Tibial nerve (tissue), 4 donors: ENCODE measurements around the gene VPS41. TPM values are rescaled to one million over a fixed set of nuclear protein-coding genes. Genes with fewer than 3 reads are reported as not detected.

Source experiments
- DNase-seq, 2 donors: peaks; one replicate each; pipeline ENCODE4 v3.0.0-alpha.2; 2019; ENCODE audit warnings: low spot score in 2 of 2
- H3K27ac ChIP-seq, 4 donors: fragments of 200-600 bp; sonication (generic) in 3 of 4; one replicate each; pipeline ENCODE4 v1.5.1; 2017 to 2019; ENCODE audit warnings: mild to moderate bottlenecking in 1 of 4
- H3K27me3 ChIP-seq, 2 donors: fragments of 200-600 bp; sonication (generic) in 1 of 2; one replicate each; pipeline versions ENCODE4 v1.5.1 to v1.6.0; 2017 to 2019
- H3K36me3 ChIP-seq, 3 donors: fragments of 200-600 bp; sonication (generic); one replicate each; pipeline ENCODE4 v1.5.1; 2018 to 2019
- H3K4me1 ChIP-seq, 4 donors: fragments of 200-600 bp; sonication (generic) in 3 of 4; one replicate each; pipeline ENCODE4 v1.5.1; 2017 to 2019
- H3K4me3 ChIP-seq, 4 donors: fragments of 200-600 bp; sonication (generic) in 3 of 4; one replicate each; pipeline ENCODE4 v1.5.1; 2017 to 2019; ENCODE audit warnings: mild to moderate bottlenecking in 1 of 4, moderate library complexity in 1 of 4
- H3K9me3 ChIP-seq, 4 donors: fragments of 200-600 bp; sonication (generic) in 3 of 4; one replicate each; pipeline ENCODE4 v1.5.1; 2017 to 2019
- CTCF ChIP-seq, 5 experiments: fragments of 200-600 bp in 3 of 5; fragments of 450-650 bp in 2 of 5; sonication (generic) in 3 of 5; IDR thresholded peaks; one replicate each; pipeline ENCODE4 v1.5.1; 2016 to 2019; ENCODE audit warnings: antibody characterized with exemption in 5 of 5, mild to moderate bottlenecking in 3 of 5, moderate library complexity in 2 of 5
- EP300 ChIP-seq, 2 donors: sonication (generic); formaldehyde crosslinking; IDR thresholded peaks; one replicate each; pipeline ENCODE4 v1.6.1; 2017; ENCODE audit warnings: antibody characterized with exemption in 2 of 2, mild to moderate bottlenecking in 1 of 2
- POLR2A ChIP-seq, 2 donors: fragments of 450-650 bp; IDR thresholded peaks; one replicate each; pipeline ENCODE4 v1.6.1; 2017; ENCODE audit warnings: antibody characterized with exemption in 2 of 2, mild to moderate bottlenecking in 2 of 2, moderate library complexity in 2 of 2
- WGBS, 2 donors: methylation state at CpG; one replicate each; pipeline ENCODE4 v1.1.5; 2018; 5-methylcytosine and 5-hydroxymethylcytosine counted together
- total RNA-seq, 4 donors: library from RNA; depleted of rRNA; stranded (reverse); fragments of >200 nt; gene quantifications; one replicate each; pipeline ENCODE4 v1.1.0, GENCODE V29; 2016

The VPS41 gene
- total RNA-seq, 4 donors from 2014 or later = 31.2 to 47.5 (median 47.2) TPM

GRCh38 chr7:38681882-38682281, 227.1 kb downstream of the VPS41 start:
- Histone ChIP-seq H3K27ac (no peak overlapping the region), H3K9me3 (peaks cover 0 to 14% (median 0%) of the 10 kb centered on the region in 4 donors), H3K36me3 (no peaks in the 10 kb centered on the region), H3K4me3 (no peak overlapping the region), H3K4me1 (no peaks in the 10 kb centered on the region), H3K27me3 (no peaks in the 10 kb centered on the region)
- TF ChIP-seq POLR2A (IDR thresholded peaks at IDR 0.05) (no peak), CTCF (IDR thresholded peaks at IDR 0.05) (no peak), EP300 (IDR thresholded peaks at IDR 0.05) (no peak)
- DNase-seq = no peak
- WGBS, 2 donors = 60 to 67% methylated on average over 1 of the region's 1 CpG

DNA sequence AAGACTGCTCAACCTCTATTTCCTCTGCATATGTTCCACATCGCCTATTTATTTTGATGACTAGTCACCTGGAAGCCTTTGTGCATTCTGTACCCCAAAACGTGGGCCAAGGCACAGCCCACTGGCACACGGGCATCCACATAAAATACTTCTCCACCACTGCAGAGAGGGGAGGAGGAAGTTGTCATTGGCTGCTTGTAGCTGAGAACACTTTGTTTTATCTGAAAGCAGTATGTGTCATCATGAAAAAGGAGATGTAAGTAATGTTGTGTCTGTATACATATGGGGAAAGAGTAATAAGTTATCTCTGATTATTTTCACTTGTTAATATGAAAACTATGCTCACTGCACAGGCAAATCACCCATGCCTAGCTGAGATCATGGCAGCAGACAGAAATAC, 229.6 kb downstream of the VPS41 start:
- DNase-seq = no peak
- WGBS, 2 donors = 73 to 84% methylated on average over 3 of the region's 3 CpGs
- TF ChIP-seq EP300 (IDR thresholded peaks at IDR 0.05) = no peak
- no peak for TF ChIP-seq POLR2A (IDR thresholded peaks at IDR 0.05)
- no peak for TF ChIP-seq CTCF (IDR thresholded peaks at IDR 0.05)

DNA sequence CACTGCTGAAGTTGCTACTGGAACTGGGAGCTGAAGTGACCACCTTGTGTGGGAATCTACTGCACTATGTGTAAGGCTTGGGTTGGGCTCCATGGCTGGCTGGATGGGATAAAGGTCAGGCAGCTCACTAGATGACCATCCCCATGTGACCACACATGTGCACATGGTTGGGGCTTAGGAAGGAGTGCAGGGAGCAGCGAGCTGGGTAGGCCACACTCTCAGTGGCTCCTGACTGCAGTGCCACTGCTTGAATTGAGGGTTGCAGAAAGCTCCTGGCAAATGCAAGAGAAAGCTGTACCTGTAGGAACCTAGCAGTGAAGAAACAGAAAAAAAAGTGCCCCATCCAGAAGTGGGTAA, 230.3 kb downstream of the VPS41 start:
- H3K27me3 ChIP-seq = no peaks in the 10 kb centered on the region
- TF ChIP-seq CTCF (IDR thresholded peaks at IDR 0.05) = no peak
- TF ChIP-seq POLR2A (IDR thresholded peaks at IDR 0.05) = no peak
- no peak for TF ChIP-seq EP300 (IDR thresholded peaks at IDR 0.05)
- peaks cover 0 to 4% (median 0%) of the 10 kb centered on the region in 4 donors for H3K9me3 ChIP-seq
- no peaks in the 10 kb centered on the region for H3K36me3 ChIP-seq
- 82 to 85% methylated on average over 1 of the region's 1 CpG for WGBS, 2 donors
- no peak overlapping the region for H3K4me3 ChIP-seq
- no peak overlapping the region for H3K27ac ChIP-seq
- no peaks in the 10 kb centered on the region for H3K4me1 ChIP-seq
- no peak for DNase-seq

More for the DNA sequence above, 229.6 kb downstream of the VPS41 start:
- no peaks in the 10 kb centered on the region for H3K4me1 ChIP-seq
- H3K4me3 ChIP-seq = no peak overlapping the region
- H3K27ac ChIP-seq = no peak overlapping the region
- H3K27me3 ChIP-seq = no peaks in the 10 kb centered on the region
- H3K36me3 ChIP-seq = no peaks in the 10 kb centered on the region
- H3K9me3 ChIP-seq = peaks cover 0 to 4% (median 0%) of the 10 kb centered on the region in 4 donors

DNA sequence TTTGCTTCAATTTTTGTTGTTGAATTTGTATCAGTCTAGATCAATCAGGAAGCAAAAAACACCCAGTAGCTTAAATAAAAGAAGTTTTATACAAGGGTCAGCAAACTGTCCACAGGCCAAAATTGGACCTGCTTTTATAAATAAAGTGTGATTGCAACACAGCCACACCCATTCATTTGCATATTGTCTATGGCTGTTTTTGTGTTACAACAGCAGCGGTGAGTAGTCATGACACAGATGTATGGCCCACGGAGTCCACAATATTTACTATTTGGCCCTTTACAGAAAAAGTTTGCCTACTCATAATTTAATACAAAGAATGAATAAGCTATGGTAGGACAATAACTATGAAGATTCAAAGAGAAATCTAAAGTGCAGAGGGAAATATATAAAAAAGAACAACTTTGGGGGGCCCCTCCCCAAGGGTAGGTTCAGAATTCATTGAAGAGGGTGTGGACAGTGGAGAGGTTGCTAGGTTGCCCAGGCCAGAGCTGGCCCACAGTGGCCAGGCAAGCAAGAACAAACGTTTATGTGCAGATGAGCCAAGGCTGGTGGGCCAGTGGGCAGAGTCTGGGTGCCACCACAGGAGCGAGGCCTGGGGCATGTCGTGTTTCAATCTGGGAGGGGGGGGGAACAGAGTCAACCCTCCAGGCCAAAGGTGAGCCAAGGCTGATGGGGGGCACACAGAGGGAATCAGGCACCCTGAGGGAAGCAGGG, 230.9 kb downstream of the VPS41 start:
- Histone ChIP-seq H3K9me3 (peaks cover 0 to 4% (median 0%) of the 10 kb centered on the region in 4 donors), H3K4me3 (no peak overlapping the region), H3K27ac (no peak overlapping the region), H3K36me3 (no peaks in the 10 kb centered on the region), H3K27me3 (no peaks in the 10 kb centered on the region), H3K4me1 (no peaks in the 10 kb centered on the region)
- DNase-seq = no peak
- WGBS, 2 donors = 79 to 84% methylated on average over 5 of the region's 5 CpGs
- TF ChIP-seq POLR2A (IDR thresholded peaks at IDR 0.05) (no peak), EP300 (IDR thresholded peaks at IDR 0.05) (no peak)

GRCh38 chr7:38675494-38676106, 233.4 kb downstream of the VPS41 start:
- 51 to 56% methylated on average over 8 of the region's 8 CpGs for WGBS, 2 donors
- Histone ChIP-seq H3K4me1 (no peaks in the 10 kb centered on the region), H3K27ac (no peak overlapping the region), H3K27me3 (no peaks in the 10 kb centered on the region), H3K9me3 (peaks cover 0 to 4% (median 0%) of the 10 kb centered on the region in 4 donors), H3K36me3 (no peaks in the 10 kb centered on the region), H3K4me3 (no peak overlapping the region)
- no peak for TF ChIP-seq CTCF (IDR thresholded peaks at IDR 0.05)
- no peak for TF ChIP-seq POLR2A (IDR thresholded peaks at IDR 0.05)
- no peak for TF ChIP-seq EP300 (IDR thresholded peaks at IDR 0.05)
- DNase-seq = no peak
